ENCODE data around the gene PPP1R17.

PPP1R17 gene

DNA sequence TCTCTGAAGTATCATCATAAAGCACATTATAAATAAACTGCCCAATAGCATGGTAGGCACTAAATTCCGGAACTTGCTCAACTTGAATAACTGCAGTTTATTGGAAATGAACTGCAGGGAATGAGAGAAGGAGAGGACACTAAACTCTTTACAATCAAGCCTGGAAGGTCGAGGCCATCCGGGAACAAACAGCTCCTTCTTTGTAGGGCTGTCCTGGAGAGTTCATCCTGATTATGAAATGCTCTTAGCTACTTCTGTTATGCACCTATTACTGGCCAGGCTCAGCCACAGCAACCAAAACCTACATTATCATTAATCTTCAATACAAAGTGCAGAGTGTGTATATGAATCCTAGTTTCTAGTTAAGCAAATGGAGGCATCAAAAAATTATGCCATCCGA lies 64.7 kb downstream of the PPP1R17 start:
- Histone ChIP-seq H3K18ac (ENCODE audit: low read length) (no peak overlapping the region), H4K8ac (ENCODE audit: low read depth, low read length) (no peak overlapping the region), H2BK15ac (ENCODE audit: low read length) (no peak overlapping the region), H3K14ac (ENCODE audit: low read length) (no peak overlapping the region), H3K79me1 (ENCODE audit: low read depth, low read length) (no peaks in the 10 kb centered on the region), H2BK5ac (ENCODE audit: low read length) (no peak overlapping the region), H3K4me3 (ENCODE audit: low read length in 2 of 2) (no peak overlapping the region), H3K9me3 (replicated peaks in 1 of 2; ENCODE audit: control insufficient read depth in 2 of 2, insufficient read depth in 1 of 2, low read depth in 1 of 2, low read length in 2 of 2) (peaks cover 0 to 3% of the 10 kb centered on the region in 2 donors), H2AK5ac (ENCODE audit: low read depth, low read length) (no peak overlapping the region), H3K9ac (ENCODE audit: low read depth, low read length, poor library complexity) (no peak overlapping the region), H2BK12ac (ENCODE audit: low read length) (no peak overlapping the region), H3K23ac (ENCODE audit: low read depth, low read length, poor library complexity) (no peak overlapping the region), H3K27ac (replicated peaks; ENCODE audit: low read length) (no peak overlapping the region), H3K4ac (ENCODE audit: low read length) (no peak overlapping the region), H3K27me3 (ENCODE audit: control insufficient read depth in 3 of 3, insufficient read depth in 3 of 3, low read depth in 1 of 3, low read length in 3 of 3) (no peaks in the 10 kb centered on the region), H3K36me3 (replicated peaks in 1 of 2; ENCODE audit: control insufficient read depth in 2 of 2, insufficient read depth in 2 of 2, low read length in 2 of 2) (no peaks in the 10 kb centered on the region), H2BK120ac (ENCODE audit: low read depth, low read length) (no peak overlapping the region), H2AFZ (ENCODE audit: low read length) (no peak overlapping the region), H4K91ac (ENCODE audit: low read depth, low read length, poor library complexity) (no peak overlapping the region), H3K4me1 (ENCODE audit: control insufficient read depth in 2 of 2, insufficient read depth in 1 of 2, low read depth in 1 of 2, low read length in 2 of 2) (no peaks in the 10 kb centered on the region), H3K4me2 (ENCODE audit: insufficient read depth, low read length, poor library complexity, severe bottlenecking) (no peak overlapping the region)
- no CpG with 5 or more reads among the region's 4 CpGs for WGBS, 2 donors (ENCODE audit: extremely low coverage in 2 of 2, insufficient read length in 2 of 2, insufficient replicate concordance in 1 of 2)
- DNase-seq (ENCODE audit: low spot score), result no peak

Measured in neuronal stem cell (in vitro differentiated cells).